ENCODE measurements around the gene PRDX6. TPM values are rescaled to one million over a fixed set of nuclear protein-coding genes. Genes with fewer than 3 reads are reported as not detected.

The PRDX6 gene
- total and polyA plus RNA-seq, 2 donors (not counting 3 experiments of a cell fraction or from before 2014, with no cell fraction given): 145 to 288 TPM

DNA sequence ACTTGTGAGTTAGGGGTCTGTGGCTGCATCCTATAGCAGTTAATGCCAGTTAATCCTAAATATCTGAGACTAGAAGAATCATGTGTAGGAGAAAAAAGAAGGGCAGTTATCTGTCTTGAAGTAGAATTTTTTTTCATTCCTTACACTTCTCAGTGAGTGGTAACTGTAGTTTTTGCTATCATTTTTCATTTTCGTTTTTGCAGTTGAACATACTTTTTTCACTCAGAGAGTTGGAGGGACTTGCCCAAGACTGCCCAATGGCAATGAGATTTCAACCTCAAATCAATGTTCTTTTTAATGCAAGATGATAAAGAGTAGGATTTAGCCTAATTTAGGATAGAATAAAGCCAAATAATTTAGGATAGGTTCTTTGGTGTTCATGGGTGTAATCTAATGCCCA, 5.5 kb downstream of the PRDX6 start:
- no TSS peak for BruUV-seq (replicated peaks)
- POLR2A ChIA-PET: no interaction called here
- Histone ChIP-seq H3K9ac (replicated peaks; ENCODE audit: extremely low read depth, insufficient read depth, low read length) (no peak overlapping the region), H3K27ac (ENCODE audit: insufficient read depth, low read depth, low read length) (no peak overlapping the region), H3K4me1 (ENCODE audit: control insufficient read depth, extremely low read depth, insufficient read depth, low read length) (peaks cover 17% of the 10 kb centered on the region), H2AFZ (ENCODE audit: low read depth, low read length) (no peak overlapping the region), H3K36me3 (ENCODE audit: control insufficient read depth in 2 of 2, extremely low read depth in 1 of 2, insufficient read depth in 2 of 2, low read length in 2 of 2) (peaks cover 27 to 54% of the 10 kb centered on the region in 2 experiments), H3K79me2 (ENCODE audit: control insufficient read depth, insufficient read depth, low read length) (peaks cover 37% of the 10 kb centered on the region), H3K9me3 (replicated peaks; ENCODE audit: control insufficient read depth, insufficient read depth, low read length) (no peaks in the 10 kb centered on the region), H3K4me3 (replicated peaks in 1 of 3; ENCODE audit: insufficient read depth in 1 of 3, low read depth in 1 of 3, low read length in 3 of 3) (no peak overlapping the region), H3K27me3 (ENCODE audit: control insufficient read depth in 2 of 2, insufficient read depth in 2 of 2, low read length in 2 of 2) (no peaks in the 10 kb centered on the region), H3K9me1 (replicated peaks; ENCODE audit: control insufficient read depth, extremely low read depth, insufficient read depth, low read length) (no peaks in the 10 kb centered on the region), H3K4me2 (ENCODE audit: insufficient read depth, low read length) (no peak overlapping the region), H4K20me1 (replicated peaks; ENCODE audit: control insufficient read depth, extremely low read depth, insufficient read depth, low read length) (no peaks in the 10 kb centered on the region)
- TF ChIP-seq EZH2 (IDR thresholded peaks at IDR 0.05; ENCODE audit: borderline replicate concordance, low read depth, low read length, severe bottlenecking): no peak
- TF ChIP-seq FOS (IDR thresholded peaks at IDR 0.05; ENCODE audit: borderline replicate concordance, insufficient read depth, low read length): no peak
- TF ChIP-seq, protein P1, sequence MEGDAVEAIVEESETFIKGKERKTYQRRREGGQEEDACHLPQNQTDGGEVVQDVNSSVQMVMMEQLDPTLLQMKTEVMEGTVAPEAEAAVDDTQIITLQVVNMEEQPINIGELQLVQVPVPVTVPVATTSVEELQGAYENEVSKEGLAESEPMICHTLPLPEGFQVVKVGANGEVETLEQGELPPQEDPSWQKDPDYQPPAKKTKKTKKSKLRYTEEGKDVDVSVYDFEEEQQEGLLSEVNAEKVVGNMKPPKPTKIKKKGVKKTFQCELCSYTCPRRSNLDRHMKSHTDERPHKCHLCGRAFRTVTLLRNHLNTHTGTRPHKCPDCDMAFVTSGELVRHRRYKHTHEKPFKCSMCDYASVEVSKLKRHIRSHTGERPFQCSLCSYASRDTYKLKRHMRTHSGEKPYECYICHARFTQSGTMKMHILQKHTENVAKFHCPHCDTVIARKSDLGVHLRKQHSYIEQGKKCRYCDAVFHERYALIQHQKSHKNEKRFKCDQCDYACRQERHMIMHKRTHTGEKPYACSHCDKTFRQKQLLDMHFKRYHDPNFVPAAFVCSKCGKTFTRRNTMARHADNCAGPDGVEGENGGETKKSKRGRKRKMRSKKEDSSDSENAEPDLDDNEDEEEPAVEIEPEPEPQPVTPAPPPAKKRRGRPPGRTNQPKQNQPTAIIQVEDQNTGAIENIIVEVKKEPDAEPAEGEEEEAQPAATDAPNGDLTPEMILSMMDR (IDR thresholded peaks at IDR 0.05; ENCODE audit: extremely low read depth in 1 of 2, insufficient read depth in 1 of 2, low read depth in 1 of 2, low read length in 2 of 2): no peak
- no peak for TF ChIP-seq MYC (IDR thresholded peaks at IDR 0.05; ENCODE audit: low read depth, low read length)
- TF ChIP-seq GATA2 (IDR thresholded peaks at IDR 0.05; ENCODE audit: insufficient read depth, insufficient read length, low read depth, low read length): no peak
- TF ChIP-seq, protein P2, sequence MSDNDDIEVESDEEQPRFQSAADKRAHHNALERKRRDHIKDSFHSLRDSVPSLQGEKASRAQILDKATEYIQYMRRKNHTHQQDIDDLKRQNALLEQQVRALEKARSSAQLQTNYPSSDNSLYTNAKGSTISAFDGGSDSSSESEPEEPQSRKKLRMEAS (IDR thresholded peaks at IDR 0.05; ENCODE audit: insufficient read depth, insufficient read length): no peak
- TF ChIP-seq POLR2A (IDR thresholded peaks at IDR 0.05; ENCODE audit: low read depth, low read length): no peak
- no peak for TF ChIP-seq JUN (IDR thresholded peaks at IDR 0.05; ENCODE audit: borderline replicate concordance, insufficient read depth, insufficient read length, low read depth)
- no peak for TF ChIP-seq POLR2AphosphoS5 (IDR thresholded peaks at IDR 0.05; ENCODE audit: insufficient read depth, low read depth, low read length)
- no peak for FAIRE-seq
- intact Hi-C loops (cut with micrococcal nuclease): no loop called here
- dilution Hi-C loops (cut with MboI; ENCODE audit: extremely low pct_ligation_motif_present, low sequenced_read_pairs): no loop called here
- CTCF ChIA-PET: no interaction called here
- no peak for DNase-seq (ENCODE audit: low read depth, low spot score)
